ENCODE results near the gene HSPB1.
"Not testable (repeated sequence)": the region's sequence is repeated elsewhere in the genome, so short reads cannot be mapped to it uniquely, and the experiment has no call there.

HSPB1 gene

DNA sequence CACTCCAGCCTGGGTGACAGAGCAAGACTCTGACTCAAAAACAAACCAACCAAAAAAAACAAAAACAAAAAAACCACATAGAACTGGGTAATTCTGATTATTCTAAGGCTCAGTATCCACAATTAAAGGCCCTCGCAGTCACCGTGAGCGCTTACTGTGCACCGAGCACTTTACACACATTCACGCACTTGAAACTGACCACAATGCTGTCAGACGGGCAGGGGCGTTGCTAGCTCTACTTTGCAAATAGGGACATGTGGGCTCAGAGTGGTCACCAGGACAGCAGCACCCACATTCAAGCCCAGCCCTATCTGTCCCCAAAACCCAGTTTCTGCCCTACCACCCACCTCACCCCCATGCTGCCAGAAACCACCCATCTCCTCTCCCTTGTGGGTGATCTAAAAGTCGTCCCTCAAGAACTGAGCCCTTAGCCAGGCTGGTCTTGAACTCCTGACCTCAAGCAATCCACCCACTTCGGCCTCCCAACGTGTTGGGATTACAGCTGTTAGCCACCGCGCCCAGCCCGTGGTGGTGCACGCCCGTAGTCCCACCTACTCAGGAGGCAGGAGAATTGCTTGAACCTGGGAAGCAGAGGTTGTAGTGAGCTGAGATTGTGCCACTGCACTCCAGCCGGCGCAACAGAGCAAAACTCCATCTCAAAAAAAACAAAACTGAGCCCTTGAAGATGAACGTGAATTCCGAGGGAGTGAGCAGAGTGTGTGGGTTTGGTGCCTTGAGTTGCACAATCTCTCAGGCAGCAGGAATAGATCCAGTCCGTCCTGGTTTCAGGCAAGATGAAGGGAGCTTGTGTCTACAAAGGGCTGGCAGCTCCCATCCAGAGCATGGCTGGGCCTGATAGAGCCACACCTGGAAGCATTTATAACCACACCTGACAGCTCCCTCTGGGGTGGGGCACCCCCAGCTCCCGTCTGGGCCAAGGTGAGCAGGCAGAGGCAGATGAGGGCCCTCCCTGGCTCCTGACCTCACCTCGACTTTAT, 5.4 kb upstream of the HSPB1 start:
- TF ChIP-seq, protein P1, sequence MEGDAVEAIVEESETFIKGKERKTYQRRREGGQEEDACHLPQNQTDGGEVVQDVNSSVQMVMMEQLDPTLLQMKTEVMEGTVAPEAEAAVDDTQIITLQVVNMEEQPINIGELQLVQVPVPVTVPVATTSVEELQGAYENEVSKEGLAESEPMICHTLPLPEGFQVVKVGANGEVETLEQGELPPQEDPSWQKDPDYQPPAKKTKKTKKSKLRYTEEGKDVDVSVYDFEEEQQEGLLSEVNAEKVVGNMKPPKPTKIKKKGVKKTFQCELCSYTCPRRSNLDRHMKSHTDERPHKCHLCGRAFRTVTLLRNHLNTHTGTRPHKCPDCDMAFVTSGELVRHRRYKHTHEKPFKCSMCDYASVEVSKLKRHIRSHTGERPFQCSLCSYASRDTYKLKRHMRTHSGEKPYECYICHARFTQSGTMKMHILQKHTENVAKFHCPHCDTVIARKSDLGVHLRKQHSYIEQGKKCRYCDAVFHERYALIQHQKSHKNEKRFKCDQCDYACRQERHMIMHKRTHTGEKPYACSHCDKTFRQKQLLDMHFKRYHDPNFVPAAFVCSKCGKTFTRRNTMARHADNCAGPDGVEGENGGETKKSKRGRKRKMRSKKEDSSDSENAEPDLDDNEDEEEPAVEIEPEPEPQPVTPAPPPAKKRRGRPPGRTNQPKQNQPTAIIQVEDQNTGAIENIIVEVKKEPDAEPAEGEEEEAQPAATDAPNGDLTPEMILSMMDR (IDR thresholded peaks at IDR 0.05; ENCODE audit: low read depth, low read length, missing control alignments) = peak; percentile 10
- in situ Hi-C loops (cut with HindIII; ENCODE audit: low pct_ligation_motif_present, low sequenced_read_pairs) = no loop called here
- H3K27ac ChIP-seq = peak overlapping the region; percentile 8
- H3K36me3 ChIP-seq (replicated peaks) = no peaks in the 10 kb centered on the region
- no peak overlapping the region for H3K4me3 ChIP-seq (ENCODE audit: low read depth, low read length)
- no peaks in the 10 kb centered on the region for H3K27me3 ChIP-seq (replicated peaks)
- DNase-seq = peak; percentile 82

DNA sequence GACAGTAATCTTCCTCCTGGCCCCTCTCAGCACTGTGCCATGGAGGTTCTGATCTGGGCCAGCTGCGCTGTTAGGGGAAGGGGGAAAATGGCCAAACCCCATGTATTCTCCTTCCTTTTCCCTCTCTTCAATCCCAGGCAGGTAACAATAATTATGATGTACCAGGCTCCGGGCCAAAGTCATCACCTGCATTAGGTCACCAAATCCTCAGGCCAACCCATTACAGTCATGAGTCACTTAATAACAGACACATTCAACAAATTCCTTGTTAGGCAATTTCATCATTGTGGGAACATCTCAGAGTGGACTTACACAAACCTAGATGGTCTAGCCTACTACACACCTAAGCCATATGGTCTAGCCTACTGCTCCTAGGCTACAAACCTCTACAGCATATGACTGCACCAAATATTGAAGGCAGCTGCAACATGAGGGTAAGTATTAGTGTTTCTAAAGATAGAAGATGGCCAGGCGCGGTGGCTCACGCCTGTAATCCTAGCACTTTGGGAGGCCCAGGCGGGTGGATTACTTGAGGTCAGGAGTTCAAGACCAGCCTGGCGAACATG, 2.2 kb upstream of the HSPB1 start:
- TF ChIP-seq, protein P1 (IDR thresholded peaks at IDR 0.05; ENCODE audit: low read depth, low read length, missing control alignments) = no peak
- Histone ChIP-seq H3K27ac (no peak overlapping the region), H3K4me3 (ENCODE audit: low read depth, low read length) (no peak overlapping the region), H3K27me3 (replicated peaks) (no peaks in the 10 kb centered on the region), H3K36me3 (replicated peaks) (no peaks in the 10 kb centered on the region)
- in situ Hi-C loops (cut with HindIII; ENCODE audit: low pct_ligation_motif_present, low sequenced_read_pairs) = no loop called here
- peak; percentile 57 for DNase-seq

DNA sequence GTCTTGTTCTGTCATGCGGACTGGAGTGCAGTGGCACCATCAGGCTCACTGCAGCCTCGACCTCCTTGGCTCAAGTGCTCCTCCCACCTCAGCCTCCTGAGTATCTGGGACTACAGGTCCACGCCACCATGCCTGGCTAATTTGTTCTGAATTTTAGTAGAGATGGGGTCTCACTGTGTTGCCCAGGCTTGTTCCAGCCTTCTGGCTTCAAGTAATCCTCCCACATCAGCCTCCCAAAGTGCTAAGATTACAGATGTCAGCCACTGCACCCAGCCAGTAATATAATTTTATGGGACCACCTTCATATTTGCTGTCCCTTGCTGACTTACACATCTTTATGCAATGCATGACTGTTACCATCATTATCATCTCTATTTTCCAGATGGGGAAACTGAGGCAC, 1.5 kb upstream of the HSPB1 start:
- TF ChIP-seq, protein P1 (IDR thresholded peaks at IDR 0.05; ENCODE audit: low read depth, low read length, missing control alignments) = no peak
- in situ Hi-C loops (cut with HindIII; ENCODE audit: low pct_ligation_motif_present, low sequenced_read_pairs) = no loop called here
- Histone ChIP-seq H3K27ac (no peak overlapping the region), H3K36me3 (replicated peaks) (no peaks in the 10 kb centered on the region), H3K4me3 (ENCODE audit: low read depth, low read length) (no peak overlapping the region), H3K27me3 (replicated peaks) (no peaks in the 10 kb centered on the region)
- DNase-seq = no peak

DNA sequence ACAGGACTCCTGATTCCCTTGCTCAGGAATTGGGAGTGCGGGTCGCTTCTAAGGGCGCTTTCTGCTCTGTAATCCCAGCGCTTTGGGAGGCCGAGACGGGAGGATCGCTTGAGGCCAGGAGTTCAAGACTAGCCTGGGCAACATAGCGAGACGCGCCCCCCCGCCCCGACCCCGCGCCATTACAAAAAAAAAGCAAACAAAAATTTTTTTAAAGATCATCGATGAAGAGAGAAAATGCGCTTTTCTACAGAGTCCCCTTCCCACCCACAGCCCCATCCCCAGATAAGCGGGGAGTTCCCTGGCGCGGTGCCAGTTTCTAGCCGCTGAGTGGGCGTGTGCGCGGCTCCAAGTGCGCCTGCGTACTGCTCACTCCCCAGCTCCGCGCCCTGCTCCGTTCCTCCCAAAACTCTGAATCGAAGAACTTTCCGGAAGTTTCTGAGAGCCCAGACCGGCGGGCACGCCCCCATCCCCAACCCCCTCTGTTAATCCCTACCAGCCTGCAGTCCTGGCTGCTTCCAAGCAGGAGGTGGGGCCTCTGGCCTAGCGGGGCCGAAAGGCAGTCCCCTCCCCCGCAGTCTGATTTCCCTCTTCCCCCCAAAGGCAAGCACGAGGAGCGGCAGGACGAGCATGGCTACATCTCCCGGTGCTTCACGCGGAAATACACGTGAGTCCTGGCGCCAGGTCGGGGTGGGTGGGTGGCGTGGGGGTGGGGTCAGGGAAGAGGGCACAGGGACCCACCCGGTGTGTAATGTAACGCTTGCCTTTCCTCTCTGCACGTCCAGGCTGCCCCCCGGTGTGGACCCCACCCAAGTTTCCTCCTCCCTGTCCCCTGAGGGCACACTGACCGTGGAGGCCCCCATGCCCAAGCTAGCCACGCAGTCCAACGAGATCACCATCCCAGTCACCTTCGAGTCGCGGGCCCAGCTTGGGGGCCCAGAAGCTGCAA, 1.0 kb downstream of the HSPB1 start:
- in situ Hi-C loops (cut with HindIII; ENCODE audit: low pct_ligation_motif_present, low sequenced_read_pairs) = no loop called here
- H3K4me3 ChIP-seq (ENCODE audit: low read depth, low read length) = peak overlapping the region; percentile 90
- peak; percentile 78 for DNase-seq
- no peaks in the 10 kb centered on the region for H3K36me3 ChIP-seq (replicated peaks)
- TF ChIP-seq, protein P1 (IDR thresholded peaks at IDR 0.05; ENCODE audit: low read depth, low read length, missing control alignments) = no peak
- H3K27me3 ChIP-seq (replicated peaks) = no peaks in the 10 kb centered on the region
- H3K27ac ChIP-seq = peak overlapping the region; percentile 69

DNA sequence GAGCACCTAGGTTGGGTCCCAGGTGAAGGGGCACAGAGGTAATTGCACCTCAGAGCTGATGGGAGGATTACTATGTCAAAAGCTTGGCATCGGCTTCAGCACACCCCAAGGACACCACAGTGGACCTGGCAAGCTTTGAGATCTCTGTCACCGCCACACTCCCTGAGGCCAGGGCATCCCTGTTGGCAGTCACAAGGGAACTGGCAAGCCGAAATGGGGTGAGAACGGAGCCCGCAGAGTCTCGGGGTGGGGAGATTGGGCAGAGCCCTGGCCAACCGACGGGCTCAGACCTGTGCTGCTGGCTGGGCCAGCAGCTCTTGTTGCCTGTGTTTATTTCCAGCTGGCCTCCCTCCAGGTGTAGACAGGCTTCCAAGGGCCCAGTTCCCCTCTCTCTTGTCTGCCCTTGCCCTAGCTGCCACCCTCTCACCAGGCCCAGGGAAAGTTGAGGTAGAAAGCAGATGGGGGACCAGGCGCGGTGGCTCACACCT, 2.5 kb downstream of the HSPB1 start:
- H3K27me3 ChIP-seq (replicated peaks) = no peaks in the 10 kb centered on the region
- H3K36me3 ChIP-seq (replicated peaks) = no peaks in the 10 kb centered on the region
- H3K4me3 ChIP-seq (ENCODE audit: low read depth, low read length) = no peak overlapping the region
- no peak for DNase-seq
- no peak overlapping the region for H3K27ac ChIP-seq
- TF ChIP-seq, protein P1 (IDR thresholded peaks at IDR 0.05; ENCODE audit: low read depth, low read length, missing control alignments) = no peak
- in situ Hi-C loops (cut with HindIII; ENCODE audit: low pct_ligation_motif_present, low sequenced_read_pairs) = no loop called here

DNA sequence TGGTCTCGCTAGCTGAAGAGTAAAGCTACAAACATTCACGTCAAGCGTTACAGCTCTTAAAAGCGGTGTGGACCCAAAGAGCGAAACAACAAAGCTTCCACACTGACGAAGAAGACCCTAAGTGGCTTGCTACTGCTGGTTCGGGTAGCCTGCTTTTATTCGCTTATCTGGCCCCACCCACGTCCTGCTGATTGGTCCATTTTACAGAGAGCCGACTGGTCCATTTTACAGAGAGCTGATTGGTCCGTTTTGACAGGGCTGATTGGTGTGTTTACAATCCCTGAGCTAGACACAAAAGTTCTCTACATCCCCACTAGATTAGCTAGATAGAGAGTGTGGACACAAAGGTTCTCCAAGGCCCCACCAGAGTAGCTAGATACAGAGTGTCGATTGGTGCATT, 6.4 kb downstream of the HSPB1 start:
- H3K4me3 ChIP-seq (ENCODE audit: low read depth, low read length); in situ Hi-C loops (cut with HindIII; ENCODE audit: low pct_ligation_motif_present, low sequenced_read_pairs); H3K27ac ChIP-seq; H3K27me3 ChIP-seq (replicated peaks); DNase-seq; H3K36me3 ChIP-seq (replicated peaks): not testable (repeated sequence)

DNA sequence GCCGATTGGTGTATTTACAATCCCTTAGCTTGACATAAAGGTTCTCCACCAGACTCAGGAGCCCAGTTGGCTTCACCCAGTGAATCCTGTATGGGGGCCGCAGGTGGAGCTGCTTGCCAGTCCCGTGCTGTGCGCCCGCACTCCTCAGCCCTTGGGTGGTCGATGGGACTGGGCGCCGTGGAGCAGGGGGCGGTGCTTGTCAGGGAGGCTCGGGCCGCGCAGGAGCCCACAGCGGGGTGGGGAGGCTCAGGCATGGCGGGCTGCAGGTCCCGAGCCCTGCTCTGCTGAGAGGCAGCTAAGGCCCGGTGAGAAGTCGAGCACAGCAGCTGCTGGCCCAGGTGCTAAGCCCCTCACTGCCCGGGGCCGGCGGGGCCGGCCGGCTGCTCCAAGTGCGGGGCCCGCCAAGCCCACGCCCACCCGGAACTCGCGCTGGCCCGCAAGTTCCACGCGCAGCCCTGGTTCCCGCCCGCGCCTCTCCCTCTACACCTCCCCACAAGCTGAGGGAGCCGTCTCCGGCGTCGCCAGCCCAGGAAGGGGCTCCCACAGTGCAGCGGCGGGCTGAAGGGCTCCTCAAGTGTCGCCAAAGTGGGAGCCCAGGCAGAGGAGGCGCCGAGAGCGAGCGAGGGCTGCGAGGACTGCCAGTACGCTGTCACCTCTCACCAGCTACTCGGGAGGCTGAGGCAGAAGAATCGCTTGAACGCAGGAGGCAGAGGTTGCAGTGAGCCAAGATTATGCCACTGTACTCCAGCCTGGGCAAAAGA, 7.0 kb downstream of the HSPB1 start:
- H3K36me3 ChIP-seq (replicated peaks); H3K27ac ChIP-seq; DNase-seq; H3K27me3 ChIP-seq (replicated peaks); in situ Hi-C loops (cut with HindIII; ENCODE audit: low pct_ligation_motif_present, low sequenced_read_pairs); H3K4me3 ChIP-seq (ENCODE audit: low read depth, low read length): not testable (repeated sequence)
